Measurements from ENCODE around the gene PSMC1.
"Not testable (repeated sequence)": the region's sequence is repeated elsewhere in the genome, so short reads cannot be mapped to it uniquely, and the experiment has no call there.

The PSMC1 gene

DNA sequence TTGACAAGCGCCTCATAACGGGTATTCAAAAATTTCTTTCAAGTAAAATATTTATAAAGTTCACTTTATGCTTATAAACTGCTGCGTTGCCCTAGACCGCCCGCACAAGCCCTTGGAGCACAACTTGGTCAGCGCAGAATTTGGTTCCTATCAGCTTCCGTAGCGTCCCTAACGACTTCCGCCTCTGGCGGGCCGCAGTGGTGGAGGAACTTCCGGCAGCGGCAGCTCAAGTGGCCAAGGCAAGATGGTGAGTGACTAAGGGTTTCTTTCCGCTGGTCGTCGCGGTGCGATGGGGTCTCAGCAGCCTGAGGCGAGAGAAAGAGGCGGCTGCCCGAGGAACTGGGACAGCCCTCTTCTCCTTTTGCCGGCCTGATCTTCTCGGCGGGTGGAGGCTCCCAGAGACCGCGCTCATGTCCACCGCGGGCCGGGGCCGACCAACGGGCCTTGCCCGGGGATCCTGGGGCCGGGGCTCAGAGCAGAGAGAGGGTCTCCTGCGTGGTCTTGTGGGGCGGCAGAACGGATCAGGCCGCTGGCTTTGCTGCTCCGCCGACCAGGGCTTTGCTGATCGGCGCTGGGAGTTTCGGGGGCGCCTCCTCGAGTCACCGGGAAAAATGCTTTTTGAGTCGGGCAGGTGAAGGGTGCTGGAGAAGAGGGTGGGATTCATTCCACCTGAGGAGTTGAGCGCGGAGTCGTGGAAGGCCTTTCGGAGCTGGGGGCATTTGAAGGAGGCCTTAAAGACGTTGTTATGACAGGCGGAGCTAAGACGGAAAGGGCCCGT, at the start of gene PSMC1:
PSMC1 (plus strand) TSS at position 200 of the 778 bp plus-strand sequence; CDS start at position 245, 45 bp downstream.
- peak; percentile 95 for DNase-seq

DNA sequence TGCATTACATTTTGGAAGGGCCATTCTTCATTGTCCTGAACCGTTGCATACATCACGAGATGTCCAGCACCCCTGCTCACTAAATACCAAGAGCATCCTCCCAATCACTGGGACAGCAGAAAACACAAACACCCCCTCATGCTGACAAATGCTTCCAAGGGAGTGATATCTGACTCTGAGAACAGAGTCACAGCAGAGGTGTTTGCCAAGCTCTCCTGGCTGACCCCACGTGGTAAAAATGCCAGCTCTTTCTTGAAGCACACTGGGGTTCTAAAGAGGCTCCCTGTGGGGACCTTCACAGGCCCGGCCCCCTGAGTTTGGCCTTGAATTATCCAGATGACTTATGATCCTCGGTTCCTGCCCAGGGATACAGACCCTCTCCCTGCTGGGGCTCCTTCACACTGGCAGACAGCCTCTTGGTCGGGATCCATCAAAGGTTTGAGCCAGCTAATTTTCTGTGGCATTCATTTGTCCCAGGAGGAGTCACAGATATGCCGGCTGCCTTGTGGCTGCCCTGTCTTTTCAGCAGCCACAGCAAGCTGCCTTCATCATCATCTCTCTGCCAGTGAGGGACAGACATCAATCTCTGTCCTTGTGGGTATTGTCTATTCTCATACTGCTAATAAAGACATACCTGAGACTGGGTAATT, 43.1 kb upstream of the PSMC1 start:
- DNase-seq = no peak

DNA sequence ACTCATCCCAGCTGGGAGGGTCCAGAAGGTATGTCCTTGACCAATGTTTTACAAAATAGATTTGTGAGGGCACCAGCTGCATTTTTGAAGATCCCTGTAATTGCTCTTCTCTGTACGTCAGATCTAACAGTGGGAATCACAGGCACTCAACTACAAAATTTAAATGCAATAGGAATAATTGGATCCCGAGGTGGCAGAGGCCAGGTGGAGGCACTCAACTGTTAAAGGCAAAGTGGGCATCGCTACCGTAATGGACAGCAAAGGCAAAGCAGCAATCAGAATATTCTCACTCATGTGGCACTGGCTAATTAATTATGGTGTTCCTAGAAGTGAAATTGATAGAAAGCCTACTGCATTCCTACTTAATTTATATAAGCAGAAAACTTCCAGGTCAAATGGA, 27.9 kb upstream of the PSMC1 start:
- DNase-seq = no peak

DNA sequence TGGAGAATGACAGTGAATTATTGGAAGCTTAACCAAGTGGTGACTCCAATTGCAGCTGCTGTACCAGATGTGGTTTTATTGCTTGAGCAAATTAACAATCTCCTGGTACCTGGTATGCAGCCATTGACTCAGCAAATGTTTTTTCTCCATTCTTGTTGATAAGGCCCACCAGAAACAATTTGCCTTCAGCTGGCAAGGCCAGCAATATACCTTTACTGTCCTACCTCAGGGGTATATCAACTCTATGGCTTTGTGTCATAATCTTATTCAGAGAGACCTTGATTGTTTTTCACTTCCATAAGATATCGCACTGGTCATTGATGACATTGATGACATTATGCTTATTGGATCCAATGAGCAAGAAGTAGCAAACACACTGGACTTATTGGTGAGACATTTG, 26.4 kb upstream of the PSMC1 start:
- DNase-seq = not testable (repeated sequence)

DNA sequence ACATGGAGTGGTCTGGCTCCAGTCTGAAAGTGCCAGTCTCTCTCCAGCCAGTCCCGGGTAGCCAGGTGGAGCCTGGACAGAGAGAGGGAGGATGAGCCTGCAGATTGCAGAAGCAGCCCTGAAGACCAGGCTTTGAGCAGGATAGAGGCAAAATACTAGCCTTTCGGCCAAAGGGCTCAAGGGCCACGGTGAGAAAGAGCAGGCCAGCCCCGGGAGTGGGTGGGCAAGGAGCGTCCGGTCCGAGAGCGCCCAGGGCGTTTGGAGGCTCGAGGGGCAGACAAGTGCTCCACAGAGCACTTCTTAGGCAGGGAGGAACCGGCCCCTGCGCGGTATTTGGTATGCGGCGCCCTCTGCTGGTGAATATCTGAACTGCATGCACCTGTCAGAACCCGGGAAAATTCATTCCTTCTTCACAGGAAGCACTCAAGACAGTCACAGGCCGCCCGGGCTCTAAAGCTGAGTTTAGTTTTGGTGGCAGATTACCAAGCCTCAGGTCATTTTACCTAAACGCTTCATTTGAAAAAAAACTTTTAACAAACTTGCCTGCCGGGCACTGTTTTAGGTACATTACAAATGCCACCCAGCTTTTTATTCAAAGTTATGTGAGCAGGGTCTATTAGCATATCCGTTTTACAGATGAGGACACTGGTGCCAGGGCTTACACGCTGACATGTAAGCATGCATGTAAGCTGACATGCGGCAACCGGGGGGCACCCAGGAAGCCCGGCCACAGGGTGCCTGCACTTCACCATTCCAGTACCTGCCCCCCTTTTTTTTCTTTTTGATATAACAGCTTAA, 21.0 kb upstream of the PSMC1 start:
- DNase-seq = peak; percentile 62

DNA sequence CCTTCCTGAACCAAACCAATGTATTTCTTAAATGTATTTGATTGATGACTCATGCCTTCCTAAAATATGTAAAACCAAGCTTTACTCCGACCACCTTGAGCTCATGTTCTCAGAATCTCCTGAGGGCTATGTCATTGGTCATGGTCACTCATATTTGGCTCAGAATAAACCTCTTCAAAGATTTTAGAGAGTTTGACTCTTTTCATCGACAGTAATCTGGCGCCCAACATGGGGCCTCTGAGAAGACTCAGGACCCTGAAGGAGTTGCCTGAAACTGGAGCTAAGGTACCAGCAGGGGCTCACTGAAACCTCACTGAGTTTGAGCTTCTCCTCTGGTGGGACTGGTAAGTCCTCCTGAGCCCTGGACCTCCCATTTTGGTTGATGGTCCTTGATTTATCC, 17.2 kb upstream of the PSMC1 start:
- no peak for DNase-seq

DNA sequence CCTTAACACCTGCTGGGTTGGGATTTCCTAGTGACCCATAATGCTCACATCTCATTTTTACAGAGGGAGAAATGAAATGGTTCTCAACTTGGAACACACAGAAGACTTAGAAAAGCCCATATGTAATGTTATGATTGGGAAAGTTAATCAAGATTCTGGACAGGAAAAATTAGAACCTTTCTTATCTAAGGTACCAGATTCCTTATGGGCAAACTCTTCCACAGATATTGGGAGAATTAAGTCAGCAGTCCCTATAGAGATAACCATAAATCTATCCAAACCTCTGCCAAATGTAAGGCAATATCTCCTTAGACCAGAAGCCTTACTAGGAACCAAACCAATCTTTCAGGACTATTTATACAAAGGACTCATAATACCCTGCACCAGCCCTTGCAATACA, 13.9 kb upstream of the PSMC1 start:
- DNase-seq = no peak

DNA sequence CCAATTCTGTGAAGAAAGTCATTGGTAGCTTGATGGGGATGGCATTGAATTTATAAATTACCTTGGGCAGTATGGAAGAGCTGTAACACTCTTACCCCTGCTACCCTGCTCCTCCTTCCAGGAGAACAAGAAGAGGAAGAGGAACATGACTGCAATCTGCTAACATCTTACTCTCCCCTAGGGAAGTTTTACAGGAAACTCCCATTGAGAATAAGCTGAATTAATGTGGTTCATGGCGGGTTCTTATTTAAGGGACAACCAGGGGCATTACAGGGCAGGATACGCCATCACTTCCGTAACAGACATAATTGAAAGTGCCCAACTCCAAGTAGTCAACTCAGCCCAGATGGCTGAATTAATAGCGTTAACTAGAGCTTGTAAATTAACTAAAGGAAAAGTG, 9.4 kb upstream of the PSMC1 start:
- DNase-seq = no peak

DNA sequence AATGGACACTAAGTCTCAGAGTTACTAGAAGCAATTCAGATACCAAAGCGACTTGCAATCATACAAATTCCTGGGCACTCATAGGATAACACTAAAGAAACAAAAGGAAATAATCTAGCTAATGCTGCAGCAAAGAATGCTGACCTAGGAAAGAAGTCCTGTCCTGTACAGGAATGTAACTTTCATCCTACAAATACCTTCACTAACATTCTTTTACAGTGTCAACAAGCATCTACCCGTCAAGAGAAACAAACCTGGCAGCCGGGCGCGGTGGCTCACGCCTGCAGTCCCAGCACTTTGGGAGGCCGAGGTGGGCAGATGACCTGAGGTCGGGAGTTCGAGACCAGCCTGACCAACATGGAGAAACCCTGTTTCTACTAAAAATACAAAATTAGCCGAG, 8.9 kb upstream of the PSMC1 start:
- DNase-seq = not testable (repeated sequence)

DNA sequence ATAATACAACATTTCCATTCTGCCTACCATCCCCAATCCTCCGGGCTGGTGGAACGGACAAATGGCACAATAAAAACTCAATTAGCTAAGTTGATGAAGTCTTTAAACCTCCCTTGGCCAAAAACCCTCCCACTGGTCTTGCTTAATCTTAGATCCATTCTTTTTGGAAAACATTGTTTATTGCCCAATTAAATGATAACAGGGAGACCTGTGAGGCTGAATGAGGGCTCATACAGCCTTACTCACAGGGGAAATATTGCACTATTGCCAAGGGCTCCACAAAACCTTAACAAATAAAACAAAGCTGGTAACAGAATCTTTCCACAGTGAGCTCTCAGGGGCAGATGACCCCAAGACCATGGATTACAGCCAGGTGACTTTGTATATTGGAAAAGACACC, 7.8 kb upstream of the PSMC1 start:
- no peak for DNase-seq

DNA sequence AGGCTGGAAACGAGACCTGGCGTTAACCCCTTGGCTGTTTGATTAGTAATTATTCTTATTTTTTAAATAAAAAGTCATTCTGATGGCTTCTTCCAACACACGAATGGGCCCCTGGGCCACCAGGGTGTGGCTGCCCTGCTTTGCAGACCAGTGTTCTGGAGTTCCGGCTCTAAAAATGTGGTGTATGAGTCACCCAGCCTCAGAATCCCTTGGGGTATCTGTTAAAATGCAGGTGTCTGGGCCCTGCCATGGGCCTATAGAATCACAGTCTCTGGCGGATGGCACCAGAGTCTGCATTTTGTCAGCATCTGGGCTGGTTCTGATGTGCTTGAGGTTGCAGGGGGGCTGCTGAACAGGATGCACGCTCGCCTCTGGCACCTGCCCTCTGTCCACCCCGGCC, 2.5 kb upstream of the PSMC1 start:
- DNase-seq = no peak

DNA sequence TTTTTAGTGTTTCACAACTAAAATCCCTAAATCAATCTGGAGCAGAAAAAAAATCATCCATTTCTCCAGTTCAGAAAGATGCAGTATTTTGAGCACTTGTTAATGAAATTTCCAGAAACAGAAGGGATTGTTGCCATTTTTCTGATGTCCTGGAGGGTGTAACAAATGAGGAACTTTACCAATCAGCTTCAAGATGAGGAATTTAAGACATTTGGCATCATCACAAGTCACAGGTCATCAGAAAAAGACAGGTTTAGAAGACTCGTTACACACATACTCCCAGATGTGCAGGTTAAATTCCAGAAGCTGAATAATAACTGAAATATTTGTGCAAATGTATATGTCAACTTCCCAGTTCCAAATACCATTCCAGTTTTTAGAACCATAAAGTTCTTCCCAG, 482 bp upstream of the PSMC1 start:
- no peak for DNase-seq

DNA sequence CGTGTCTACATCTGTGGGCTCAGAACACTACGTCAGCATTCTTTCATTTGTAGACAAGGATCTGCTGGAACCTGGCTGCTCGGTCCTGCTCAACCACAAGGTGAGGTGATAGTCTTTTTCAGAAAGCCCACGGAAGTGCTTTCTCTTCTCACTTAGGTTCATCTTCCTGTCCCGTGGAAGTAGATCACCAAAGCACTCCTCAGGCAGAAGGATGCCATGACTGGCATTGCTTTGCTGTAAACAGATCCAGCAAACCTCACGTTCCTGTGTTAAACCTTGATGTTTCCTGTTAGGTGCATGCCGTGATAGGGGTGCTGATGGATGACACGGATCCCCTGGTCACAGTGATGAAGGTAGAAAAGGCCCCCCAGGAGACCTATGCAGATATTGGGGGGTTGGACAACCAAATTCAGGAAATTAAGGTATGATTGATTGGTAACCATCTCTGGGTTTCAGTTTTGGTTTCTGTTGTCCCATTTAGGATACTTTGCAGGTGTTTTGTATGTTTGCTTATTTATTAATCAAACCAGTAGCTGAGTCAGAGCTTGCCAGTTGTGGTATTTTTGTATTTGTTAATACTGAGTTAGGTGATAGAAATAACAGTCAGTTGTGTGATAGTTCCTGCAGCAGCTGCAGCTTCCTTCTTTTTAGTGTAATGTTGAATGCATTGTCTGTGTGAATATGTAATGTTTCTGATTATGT, 7.5 kb downstream of the PSMC1 start:
- peak; percentile 48 for DNase-seq

DNA sequence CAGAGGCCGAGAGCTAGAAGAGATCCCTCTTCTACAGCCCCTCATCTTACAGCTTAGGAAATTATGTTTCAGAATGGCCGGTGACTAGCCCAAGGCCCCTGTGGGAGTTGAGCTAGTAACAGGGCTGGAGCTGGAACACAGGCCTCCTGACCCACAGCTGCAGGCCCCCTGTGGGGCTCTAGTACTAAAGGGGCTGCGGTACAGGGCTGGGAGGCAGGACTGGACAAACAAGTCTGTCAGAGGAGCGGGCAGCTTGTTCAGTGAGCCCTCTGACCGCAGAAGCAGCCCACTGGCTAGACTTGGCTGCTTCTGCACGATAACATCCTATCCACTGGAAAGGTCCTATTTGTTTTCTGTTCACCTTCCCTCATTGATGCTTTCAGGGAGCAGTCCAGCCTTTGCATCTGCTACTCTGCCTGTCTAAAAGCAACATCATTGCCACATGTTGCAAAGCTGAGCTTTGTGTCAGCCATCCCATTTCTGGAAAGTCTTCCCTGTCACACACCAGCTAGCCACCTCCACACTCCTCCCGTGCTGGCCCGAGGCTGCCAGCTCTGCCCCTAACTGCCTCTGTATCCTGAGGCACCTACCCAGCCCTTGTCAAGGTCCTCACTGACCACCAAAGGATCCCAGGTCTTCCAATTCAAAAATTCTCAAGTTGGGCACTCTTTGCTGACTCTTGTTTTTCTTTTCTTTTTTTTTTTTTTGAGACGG, 10.2 kb downstream of the PSMC1 start:
- DNase-seq = no peak

DNA sequence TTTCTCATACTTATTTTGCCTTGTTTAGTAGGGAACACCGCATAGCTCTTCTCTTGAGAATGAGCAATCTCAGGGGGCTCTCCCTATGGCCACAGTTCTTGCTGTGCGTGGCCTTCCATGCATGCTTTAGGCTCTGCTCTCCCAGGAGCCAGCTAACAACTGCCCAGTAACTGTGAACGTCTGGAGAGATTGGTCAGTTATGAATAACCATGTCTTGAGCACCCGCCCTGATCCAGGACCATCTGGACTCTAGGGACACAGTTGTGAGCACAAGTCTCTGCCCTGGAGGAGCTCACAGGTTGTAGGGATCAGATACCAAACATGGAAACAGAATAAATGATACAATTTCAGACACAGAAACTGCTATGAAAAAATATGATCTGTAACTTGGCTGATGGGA, 12.1 kb downstream of the PSMC1 start:
- DNase-seq = no peak

DNA sequence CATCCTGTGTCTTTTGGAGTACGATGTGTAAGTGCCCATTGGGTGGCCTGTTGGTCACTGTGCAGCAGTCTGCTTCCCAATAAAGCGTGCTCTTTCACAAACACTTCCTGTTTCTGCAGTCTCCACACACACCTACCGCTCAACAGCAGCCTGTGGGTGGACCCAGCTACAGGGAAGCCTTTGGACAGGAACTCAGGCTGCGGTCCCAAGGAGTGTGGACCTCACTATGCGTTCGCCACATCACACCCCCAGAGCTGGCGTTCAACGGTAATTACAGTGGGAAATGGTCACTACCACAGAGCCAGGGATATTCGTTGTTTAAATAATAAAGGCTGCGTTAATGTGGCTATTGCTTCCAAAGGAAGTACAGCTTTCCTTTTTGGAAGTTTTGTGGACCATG, 16.2 kb downstream of the PSMC1 start:
- DNase-seq = no peak

DNA sequence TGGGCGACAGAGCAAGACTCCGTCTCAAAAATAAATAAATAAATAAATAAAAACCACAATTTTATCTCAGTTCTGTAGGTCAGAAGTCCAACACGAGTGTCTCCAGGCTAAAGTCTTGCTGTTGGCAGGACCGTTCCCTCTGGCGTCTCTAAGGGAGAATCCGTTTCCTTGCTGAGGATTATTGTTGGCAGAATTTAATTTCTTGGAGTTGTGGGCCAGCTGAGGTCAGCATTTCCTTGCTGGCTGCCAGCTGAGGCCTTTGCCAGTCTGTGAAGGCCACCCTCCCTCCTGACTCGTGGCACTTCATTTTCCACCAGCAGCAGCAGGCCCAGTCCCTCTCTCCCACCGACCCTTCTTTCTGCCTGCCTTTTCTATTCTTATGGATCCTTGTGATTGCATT, 17.2 kb downstream of the PSMC1 start:
- no peak for DNase-seq

DNA sequence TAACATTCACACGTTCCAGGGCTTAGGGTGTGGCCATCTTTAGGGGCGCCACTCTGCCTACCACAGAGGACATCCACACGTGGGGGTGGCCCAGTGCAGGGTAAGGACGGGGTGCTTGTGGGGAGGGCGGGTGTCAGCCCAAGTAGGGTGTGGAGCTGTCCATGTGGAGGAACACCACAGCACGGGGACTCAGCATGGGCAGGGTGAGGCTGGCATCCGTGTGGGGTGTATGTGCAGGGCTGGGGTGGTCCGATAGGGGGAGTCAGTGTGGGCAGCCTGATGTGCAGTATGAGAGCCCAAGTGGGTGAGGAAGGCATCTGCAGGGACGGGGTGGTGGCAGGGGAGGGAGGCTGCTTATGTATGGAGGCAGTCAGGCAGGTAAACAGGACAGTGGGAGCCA, 17.7 kb downstream of the PSMC1 start:
- no peak for DNase-seq

DNA sequence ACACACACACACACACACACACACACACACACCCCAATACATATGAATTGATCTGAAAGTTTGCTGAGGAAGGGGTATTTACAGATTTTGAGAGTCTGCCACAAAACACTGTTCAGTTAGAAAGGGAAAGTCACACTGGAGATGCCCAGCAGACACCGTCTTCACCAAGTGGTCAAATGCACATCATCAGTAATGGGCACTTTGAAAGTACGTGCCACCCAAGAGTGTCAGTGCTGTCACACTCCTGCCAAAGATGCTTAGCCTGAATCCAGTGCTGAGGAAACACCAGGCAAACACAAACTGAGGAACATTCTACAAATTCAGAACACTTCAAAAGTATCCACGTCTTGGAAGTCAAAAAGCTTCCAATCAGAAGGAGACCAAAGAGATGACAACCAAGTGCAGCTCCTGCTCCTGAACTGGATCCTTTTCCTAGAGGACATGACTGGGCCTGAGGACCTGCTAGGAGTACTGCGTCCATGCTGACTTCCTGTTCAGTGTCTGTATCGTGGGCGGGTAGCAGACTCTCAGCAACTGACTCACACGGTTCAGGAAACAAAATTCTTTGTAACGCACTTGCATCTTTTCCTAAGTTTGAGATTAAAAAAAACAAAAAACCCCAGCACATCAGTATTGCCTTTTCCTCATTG, 18.6 kb downstream of the PSMC1 start:
- DNase-seq = peak; percentile 37

DNA sequence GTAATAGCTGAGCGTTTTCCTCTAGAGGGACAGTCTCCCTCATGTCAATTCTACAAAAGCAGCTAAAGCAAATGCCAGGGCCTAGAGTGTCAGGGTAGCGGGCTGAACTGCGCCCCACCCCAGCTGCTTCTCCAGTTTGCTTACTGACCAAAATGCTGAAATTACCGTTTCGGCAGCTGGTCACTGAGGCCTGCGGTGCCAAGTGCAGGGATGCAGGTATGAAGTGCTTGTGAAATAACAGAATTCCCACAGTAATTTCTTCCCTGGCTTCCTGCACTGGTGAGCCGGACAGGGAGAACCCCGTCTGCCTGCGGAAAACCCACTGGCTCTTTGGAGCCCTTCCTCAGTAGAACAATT, 19.1 kb downstream of the PSMC1 start:
- no peak for DNase-seq

DNA sequence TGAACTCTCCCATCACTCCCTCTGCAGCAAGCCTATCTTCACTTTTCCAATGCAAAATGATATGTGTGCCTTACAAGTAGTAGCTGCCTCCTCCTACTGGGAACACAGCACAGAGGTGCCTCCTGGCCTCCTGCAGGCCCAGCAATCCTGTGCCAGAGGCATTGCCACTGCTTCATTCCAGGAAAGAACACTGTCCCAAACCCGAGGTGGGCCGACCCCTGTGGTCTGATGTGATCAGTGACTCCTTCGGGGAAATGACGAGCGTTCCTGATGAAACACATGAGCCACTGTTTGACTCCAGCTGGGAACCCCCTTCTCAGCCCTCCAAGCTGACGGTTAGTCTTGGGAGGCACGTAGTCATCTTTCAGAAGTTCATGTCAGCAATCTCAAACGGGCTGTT, 19.5 kb downstream of the PSMC1 start:
- DNase-seq = peak; percentile 41

Measured in activated CD4-positive, alpha-beta T cell treated with anti-CD3 and anti-CD28 coated beads, Interleukin-2, amount 50 U/mL, for 16 hours (primary cell).